GM19035 (cell line): ENCODE measurements around the gene WRAP53.

Source experiments
- ATAC-seq: cut with Tn5 transposase; IDR thresholded peaks from one replicate; pipeline ENCODE4 v1.9.1; 2021; ENCODE audit not compliant: unreplicated experiment

WRAP53 gene

DNA sequence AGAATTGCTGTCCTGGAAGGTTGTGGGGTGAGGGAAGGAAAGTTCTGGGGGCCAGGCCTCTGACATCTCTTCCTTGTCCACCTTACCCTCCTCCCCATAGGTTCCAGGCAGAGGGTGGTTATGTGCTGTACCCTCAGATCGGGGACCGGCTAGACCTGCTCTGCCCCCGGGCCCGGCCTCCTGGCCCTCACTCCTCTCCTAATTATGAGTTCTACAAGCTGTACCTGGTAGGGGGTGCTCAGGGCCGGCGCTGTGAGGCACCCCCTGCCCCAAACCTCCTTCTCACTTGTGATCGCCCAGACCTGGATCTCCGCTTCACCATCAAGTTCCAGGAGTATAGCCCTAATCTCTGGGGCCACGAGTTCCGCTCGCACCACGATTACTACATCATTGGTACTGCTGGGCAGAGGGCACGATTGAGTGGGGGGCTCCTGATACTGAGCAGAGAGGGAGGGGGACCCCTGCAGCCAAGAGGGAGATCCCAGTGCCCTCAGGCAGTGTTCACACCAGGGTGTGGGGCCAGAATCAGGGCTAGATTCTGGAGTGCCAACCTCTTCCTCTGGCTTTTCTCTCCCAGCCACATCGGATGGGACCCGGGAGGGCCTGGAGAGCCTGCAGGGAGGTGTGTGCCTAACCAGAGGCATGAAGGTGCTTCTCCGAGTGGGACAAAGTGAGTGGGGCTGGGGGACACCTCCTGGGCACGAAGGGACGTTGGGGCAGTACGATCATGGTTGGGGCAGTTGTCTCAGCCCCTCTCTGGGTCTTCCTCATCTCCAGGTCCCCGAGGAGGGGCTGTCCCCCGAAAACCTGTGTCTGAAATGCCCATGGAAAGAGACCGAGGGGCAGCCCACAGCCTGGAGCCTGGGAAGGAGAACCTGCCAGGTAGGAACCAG lies 19.8 kb downstream of the WRAP53 start:
- no peak for ATAC-seq

DNA sequence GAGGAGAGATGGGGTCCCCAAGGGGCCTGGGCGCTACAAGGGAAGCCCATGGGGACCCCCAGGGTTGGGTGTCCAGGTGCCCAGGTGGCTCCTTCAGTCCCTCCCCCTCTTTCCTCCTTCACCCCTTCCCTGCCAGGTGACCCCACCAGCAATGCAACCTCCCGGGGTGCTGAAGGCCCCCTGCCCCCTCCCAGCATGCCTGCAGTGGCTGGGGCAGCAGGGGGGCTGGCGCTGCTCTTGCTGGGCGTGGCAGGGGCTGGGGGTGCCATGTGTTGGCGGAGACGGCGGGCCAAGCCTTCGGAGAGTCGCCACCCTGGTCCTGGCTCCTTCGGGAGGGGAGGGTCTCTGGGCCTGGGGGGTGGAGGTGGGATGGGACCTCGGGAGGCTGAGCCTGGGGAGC lies 20.8 kb downstream of the WRAP53 start:
- no peak for ATAC-seq

DNA sequence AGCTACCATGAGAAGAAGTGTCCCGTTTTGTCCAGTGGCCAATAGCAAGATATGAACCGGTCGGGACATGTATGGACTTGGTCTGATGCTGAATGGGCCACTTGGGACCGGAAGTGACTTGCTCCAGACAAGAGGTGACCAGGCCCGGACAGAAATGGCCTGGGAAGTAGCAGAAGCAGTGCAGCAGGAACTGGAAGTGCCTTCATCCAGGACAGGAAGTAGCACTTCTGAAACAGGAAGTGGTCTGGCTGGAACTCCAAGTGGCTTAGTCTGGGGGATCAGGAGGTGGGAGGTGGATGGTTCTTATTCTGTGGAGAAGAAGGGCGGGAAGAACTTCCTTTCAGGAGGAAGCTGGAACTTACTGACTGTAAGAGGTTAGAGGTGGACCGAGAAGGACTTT lies 22.0 kb downstream of the WRAP53 start:
- ATAC-seq = no peak

DNA sequence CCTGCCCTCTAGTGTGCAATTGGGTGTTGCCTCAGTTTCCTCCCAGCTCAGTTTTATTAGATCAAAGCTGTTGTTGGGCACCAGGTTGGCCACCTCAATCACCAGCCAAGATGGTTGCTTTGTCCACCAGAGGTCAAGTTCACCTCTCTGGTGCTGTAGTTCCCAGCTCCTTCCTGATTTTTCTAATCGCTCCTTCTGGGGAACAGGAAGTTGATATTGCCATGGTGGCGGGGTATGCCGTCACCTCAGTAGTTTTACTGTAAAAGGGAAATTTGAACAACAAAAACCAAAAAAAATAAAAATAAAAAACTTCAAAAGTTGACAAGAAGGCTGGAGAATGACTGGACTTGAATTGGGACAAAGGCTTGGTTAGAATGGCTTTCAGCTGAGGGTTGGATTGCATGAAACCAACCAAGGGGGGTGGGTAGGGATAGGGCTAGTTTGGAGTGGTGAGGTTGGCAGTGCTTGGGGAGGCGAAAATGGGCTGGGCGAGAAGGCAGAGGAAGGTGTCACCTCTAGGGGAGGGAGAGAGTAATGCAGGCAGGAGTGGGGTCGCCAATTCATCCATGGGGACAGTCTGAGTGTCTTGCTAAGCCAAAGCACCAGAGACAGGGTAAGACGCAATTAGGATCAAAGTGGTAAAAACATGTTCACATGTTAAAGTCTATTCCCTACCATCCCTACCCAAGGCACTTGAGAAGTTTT lies 22.9 kb downstream of the WRAP53 start:
- ATAC-seq = no peak

DNA sequence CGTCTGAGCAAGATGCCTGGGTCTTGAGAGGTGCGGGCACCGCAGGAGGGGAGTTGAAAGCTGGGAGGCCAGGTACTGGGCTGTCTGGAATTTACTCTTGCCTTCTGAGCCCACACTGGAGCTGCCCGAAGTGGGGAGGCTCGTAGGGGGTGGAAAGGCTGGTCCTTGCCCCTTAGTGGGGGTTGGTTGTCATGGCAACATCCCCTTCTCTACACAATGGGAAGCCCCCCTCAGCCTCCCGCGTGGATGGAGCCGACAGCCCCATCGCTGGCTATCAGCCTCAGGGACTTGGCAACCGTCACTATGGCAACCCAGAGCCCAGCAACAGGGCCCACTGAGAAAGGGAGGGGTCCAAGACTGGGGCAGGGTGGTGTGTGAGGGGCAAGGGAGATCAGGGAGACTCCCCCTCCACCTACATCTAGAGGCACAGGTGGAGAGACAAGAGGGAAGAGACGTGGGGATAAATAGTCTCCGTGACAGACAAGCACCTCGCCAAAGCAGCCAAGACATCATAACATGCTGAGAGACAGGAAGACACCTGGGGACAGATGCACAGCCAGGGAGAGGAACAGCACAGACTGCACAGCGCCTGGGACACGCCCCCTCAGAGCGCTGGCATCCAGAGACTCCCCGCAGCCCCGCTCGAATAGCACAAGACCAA lies 24.0 kb downstream of the WRAP53 start:
- no peak for ATAC-seq

DNA sequence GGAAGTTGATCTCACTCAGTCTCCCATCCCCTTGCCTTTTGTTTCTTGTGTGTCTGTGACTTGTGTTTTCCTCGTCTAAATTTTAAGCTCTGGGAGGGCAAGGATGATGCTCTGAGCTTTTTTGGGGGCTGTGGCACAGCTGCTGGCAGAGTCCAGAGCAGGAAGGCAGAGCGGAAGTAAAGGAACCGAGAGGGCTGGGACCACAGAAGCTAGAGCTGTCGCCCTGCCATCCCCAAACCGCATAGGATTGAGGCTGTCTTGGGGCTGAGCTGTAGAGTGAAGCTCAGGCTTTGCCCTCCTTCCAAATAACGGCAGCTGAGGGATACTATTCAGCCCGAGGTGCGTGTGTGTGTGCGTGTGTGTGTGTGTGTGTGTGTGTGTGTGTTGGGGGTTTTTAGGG lies 25.5 kb downstream of the WRAP53 start:
- ATAC-seq = no peak

DNA sequence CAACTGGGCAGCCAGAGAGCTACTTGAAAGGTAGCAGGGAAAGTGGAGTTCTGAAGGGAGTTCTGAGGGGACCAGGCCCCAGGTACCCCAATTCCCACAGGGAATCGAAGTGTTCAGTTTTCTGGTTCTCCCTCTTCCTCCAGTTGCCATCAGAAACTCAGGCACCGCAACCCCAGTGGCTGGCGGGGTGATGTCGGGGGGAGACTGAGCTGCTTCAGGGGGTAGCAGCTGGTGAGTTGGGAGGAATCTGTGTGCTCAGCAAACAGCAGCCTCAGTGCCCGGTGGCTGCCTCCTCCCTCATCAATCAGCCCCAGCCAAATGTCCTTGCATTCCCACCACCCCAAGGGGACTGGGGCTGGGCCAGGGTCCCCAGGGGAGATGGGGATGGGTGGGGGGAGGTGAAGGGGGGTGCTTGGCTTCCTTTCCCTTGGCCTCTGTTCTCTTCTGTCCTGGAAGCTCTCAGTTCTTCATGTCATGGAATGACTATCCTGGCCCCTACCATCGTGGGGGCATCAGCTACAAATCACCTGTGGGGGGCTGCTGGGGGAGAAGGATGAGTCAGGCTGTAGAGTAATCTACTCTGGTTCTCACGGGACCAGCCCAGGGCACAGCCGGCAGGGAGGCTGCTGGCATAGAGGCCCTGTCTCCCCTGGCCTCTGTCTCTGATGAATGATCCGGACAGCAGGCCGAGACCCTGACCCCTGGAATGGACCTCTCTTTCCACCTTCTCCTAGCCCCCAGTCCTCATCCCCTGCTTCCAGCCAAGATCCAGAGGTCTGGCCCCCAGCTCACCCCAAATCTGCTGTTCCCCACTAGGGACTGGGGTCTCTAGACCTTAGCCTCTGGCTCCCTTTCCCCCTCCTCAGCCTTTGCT lies 26.7 kb downstream of the WRAP53 start:
- ATAC-seq = no peak

DNA sequence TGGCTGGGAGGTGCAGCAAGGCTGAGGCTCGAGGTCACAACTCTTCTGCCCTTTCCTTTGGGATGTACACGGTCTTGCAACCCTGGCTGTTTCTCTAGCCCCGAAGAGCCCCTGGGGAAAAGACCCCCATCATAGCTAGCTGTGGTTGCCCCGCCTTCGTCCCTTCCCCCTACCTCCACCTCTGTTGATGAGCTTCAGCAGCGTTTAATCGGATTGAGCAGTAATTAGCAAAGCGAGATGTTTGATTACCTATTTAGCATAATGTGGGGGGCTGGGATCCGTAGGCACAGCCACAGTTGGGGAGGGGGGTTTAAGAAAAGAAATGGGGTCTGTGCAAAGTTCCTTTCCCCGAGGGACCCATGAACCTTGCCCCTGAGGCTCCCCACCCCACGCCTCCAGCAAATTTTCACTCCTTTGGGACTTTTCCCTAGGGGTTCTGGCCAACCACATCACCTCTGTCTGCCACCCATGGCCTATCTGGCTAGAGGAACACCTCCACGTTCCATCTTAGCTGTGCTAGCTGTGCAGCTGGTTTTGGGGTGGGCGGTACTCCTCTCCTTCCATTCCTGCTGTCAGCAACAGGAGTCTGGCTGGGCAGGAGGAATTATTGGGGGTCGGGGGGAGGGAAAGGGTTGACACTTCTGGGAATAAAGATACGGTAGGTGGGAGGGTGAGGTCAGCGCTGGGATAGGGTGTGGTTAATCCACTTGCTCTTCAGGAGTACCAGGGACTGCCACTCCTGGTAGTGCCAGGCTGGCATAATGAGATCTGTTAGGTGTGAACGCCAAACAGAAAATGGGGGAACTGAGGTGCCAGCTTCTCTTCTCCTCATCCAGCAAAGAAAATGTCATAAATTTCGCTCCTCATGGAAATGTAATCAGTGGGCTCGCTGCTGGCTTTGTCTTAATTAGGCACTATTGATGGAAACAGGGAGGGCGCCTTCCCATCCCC lies 27.9 kb downstream of the WRAP53 start:
- no peak for ATAC-seq

DNA sequence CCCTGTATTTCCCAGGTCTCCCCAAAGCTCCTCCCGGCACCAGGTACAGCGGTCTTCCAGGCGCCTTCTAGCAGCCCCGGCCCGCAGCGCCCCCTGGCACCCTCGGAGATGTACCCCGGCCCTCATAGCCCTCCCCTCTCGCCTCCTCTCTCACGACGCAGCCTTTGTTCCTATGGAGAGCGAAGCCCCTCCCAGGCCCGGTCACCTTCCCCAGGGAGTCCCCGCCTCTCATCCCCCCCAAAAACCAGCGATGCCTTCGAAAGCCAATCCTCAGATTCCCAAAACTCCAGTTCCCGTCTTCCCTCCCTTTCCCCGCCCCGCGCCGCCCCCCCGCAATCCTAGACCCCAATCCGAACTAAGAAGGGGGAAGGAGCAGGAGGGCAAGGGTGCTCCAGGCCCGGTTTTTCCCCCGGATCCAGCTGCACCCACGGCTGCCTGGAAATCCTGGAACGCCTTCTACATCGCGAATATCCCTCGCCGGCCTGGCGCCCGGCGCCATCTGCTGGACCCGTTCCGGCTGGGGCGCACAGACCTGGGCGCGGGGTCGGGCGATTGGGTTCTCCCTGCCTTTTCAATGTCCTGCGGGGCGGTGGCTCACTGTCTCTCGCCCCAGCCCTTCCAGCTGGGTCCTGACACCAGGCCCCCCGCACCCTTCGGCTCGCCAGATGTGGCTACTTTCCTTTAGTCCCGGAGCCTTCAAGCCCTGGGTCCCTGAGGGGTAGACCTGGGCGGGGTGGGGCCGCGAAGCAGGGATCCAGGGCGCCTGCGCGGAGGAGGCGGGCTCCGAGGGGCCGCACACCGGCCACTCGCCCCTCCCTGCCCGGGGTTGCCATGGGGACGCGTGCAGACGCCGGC lies 28.9 kb downstream of the WRAP53 start, which contains the start of gene DNAH2:
DNAH2 (plus strand) TSS at position 844 of the 855 bp plus-strand sequence. CDS start 1,991 bp downstream, outside the sequence.
- ATAC-seq = no peak

DNA sequence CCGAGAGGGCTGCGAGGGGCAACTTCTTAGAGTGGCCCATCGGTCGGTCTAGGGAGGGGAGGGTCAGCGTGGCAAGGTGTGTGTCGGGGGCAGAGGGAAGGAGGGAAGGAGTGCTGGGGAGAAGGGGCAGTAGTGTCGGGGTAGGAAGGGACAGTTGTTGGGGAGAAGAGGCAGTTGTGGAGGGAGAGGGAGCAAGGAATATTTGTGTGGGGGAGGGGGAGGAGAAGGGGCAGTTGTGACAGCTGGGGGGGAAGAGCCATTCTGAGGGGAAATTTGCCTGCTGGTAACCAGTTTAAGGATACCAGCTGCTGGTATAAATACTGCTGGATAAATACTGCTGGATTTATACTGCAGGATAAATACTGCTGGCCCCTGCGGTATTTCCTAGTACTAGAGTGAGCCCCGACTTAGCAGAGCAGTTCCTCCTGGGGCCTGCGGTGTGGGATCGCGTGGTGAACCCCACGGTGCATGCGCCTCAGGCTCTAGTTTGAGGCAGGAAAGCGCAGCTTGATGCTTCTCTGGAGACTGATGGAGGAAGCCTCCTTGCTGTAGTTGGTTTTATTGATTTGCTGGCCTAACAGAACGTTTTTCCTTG lies 29.6 kb downstream of the WRAP53 start:
- no peak for ATAC-seq

DNA sequence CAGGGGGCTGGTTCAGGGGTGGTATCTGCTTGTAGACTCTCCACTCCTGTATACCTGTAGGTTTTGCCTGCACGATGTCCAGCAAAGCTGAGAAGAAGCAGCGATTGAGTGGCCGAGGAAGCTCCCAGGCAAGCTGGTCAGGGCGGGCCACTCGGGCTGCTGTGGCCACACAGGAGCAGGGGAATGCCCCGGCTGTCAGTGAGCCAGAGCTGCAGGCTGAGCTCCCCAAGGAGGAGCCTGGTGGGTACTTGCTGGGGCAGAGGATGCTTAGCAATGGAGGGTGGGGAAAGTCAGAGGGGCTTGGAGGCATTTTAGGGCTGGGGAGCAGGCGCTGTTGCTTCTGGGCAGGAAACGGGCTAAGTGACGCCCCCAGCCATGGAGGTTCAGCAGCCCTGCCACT lies 31.4 kb downstream of the WRAP53 start:
- no peak for ATAC-seq

DNA sequence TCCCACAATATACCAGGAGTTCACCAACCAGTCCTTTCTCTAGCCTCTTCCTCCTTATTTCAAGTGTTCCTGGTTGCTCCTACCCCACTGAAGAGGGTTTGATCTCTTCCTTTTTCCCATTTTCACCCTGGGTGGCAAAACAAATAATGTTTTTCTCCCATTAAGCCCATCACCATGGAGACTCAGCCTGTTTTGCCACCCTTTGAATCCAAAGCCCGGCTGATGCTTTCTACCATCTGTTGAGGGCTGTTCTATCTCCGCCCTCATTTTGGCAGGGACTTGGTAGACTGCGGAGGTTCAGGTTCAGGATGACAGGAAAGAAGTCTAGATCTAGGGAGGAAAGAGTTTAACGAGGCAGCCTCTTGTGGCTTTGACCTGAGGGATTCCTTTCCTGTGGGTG lies 31.8 kb downstream of the WRAP53 start:
- no peak for ATAC-seq

DNA sequence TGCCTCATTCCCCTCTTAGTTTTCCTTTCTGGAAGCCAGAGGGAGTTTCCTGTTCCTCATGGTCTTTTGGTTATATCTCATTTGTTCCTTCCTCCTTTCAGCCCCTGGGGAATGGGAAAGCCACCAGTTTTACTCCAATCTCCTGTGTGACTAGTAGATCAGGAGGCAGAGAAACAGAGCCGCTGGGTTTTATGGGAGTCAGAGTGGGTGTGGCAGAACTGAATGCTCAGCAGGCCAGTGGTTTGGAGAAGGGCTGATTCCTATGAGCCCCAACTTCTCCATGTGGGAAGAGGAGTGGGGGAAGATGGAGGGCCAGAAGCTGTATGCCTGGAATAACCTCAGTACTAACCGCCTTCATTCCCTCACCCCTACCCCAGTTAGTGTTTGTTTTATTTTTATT lies 33.3 kb downstream of the WRAP53 start:
- ATAC-seq = no peak

DNA sequence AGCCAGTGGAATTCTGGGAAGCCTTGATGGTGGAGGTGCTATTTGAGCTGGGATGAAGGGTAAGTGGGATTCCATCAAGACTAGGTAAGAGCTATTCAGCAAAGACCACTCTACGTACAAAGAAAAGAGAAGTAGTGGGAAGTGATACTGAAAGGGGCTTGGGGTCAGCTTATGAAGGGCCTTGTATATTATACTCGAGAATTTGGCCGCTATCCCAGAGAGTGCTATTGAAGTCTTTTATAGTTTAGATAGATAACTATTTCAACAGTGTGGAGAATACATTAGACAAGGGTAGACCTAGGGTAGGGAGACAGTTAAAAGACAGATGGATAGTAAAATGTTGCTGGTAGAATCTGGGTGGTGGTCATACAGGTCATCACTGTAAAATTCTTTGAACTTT lies 39.6 kb downstream of the WRAP53 start:
- no peak for ATAC-seq

DNA sequence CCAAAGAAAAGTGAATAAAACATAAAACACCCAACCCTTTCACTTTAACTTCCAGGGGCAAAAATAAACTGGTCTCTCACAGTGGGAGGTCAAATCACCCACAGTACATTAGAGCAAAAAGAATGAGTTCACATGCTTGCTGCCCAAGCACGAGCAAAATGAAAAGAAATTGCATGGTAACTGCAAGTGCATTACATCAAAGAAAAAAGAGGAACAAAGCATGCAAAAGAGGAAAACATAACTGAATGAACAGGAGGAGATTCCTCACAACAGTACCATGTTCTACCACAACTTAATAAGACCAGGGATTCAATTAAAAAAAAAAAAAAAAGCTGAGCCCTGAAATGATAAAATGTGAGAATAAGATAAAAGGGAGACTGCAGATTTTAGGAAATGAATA lies 41.5 kb downstream of the WRAP53 start:
- ATAC-seq = no peak

DNA sequence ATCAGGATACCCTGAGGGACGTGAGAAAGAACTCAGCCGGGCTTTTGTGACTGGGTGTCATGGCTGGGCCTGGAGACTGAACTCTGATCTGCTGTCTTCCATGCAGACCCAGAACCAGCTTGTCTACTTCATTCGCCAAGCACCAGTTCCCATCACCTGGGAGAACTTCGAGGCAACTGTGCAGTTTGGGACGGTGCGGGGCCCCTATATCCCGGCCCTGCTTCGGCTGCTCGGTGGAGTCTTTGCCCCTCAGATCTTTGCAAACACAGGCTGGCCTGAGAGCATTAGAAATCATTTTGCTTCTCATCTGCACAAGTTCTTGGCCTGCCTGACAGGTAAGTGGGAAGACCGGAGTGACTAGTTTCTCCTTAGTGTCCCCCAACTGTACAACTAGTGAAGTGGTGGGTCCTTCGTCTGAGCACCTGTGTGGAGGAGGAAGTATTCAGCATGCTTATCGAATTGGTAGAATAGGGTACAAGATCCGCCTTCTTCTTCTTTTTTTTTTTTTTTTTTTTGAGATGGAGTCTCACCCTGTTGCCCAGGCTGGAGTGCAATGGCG lies 44.8 kb downstream of the WRAP53 start:
- no peak for ATAC-seq

DNA sequence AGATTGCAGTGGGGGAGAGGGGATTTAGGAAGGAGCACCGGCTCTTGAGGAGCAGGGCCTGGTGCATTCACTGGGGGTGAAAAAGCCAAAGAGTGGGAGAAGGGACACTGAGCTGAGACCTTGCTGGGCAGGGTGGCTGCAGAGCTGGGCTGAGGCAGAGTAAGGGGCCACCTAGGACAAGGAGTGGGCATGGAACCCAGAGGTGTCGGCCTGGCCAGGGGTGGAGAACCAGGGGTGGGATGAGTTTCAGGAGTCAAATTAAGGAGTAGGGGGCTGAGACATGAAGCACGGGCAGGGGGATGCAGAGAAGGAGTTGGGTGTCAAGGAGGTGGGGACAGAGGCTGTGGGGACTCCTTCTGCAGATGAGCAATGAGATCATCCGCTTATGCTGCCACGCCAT lies 49.3 kb downstream of the WRAP53 start:
- ATAC-seq = no peak

DNA sequence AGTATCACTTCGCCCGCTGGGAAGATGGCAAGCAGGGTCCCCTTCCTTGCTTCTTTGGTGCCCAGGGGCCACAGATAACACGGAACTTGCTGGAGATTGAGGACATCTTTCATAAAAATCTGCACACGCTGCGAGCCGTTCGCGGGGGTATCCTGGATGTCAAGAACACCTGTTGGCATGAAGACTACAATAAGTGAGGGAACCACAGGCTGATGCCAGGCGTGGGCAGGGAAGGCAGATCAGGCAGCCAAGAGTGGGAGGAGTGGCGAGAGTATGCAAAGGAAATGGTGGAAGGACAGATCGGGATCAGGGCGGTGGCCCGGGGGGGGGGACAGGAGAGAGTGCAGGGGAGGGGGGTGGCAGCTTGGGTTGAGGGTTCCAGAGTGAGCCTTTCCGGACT lies 51.5 kb downstream of the WRAP53 start:
- ATAC-seq = no peak
